ENCODE data around the gene MRPS23. TPM values are rescaled to one million over a fixed set of nuclear protein-coding genes. Genes with fewer than 3 reads are reported as not detected.

Gene MRPS23
- polyA plus RNA-seq, 1 donor from 2014 or later, result 80.5 TPM

GRCh38 chr17:57871863-57872262 lies 22.0 kb upstream of the MRPS23 start:
- Histone ChIP-seq H3K27me3 (ENCODE audit: insufficient read depth, low read depth, low read length) (no peaks in the 10 kb centered on the region), H4K20me1 (ENCODE audit: insufficient read depth) (no peaks in the 10 kb centered on the region), H3F3A (ENCODE audit: insufficient read depth, low read length, poor library complexity, severe bottlenecking) (no peaks in the 10 kb centered on the region), H2AFZ (ENCODE audit: low read depth, low read length) (no peak overlapping the region), H3K9me3 (ENCODE audit: low read length) (no peaks in the 10 kb centered on the region), H3K9ac (ENCODE audit: low read length) (no peak overlapping the region), H3K27ac (ENCODE audit: low read length) (no peak overlapping the region), H3K4me3 (ENCODE audit: low read length) (no peak overlapping the region), H3K79me2 (replicated peaks; ENCODE audit: insufficient read depth, low read length) (no peaks in the 10 kb centered on the region), H3K36me3 (ENCODE audit: insufficient read depth, low read length) (no peaks in the 10 kb centered on the region), H3K4me2 (ENCODE audit: low read length) (no peak overlapping the region), H3K9me2 (ENCODE audit: insufficient read depth, low read length) (no peaks in the 10 kb centered on the region)
- TF ChIP-seq SMC3 (conservative IDR thresholded peaks at IDR 0.05; ENCODE audit: poor library complexity) (no peak), RAD21 (conservative IDR thresholded peaks at IDR 0.05) (no peak), TAF1 (IDR thresholded peaks at IDR 0.05; ENCODE audit: low read depth) (no peak), EP300 (conservative IDR thresholded peaks at IDR 0.05; ENCODE audit: poor library complexity, severe bottlenecking) (no peak), MXI1 (conservative IDR thresholded peaks at IDR 0.05; ENCODE audit: poor library complexity, severe bottlenecking) (no peak), CTCF (IDR thresholded peaks at IDR 0.05; ENCODE audit: poor library complexity, severe bottlenecking) (no peak), EZH2 (IDR thresholded peaks at IDR 0.05; ENCODE audit: borderline replicate concordance, insufficient read depth, low read length, poor library complexity, severe bottlenecking) (no peak)

- Histone ChIP-seq H4K20me1 (ENCODE audit: insufficient read depth) (no peaks in the 10 kb centered on the region), H3K27me3 (ENCODE audit: insufficient read depth, low read depth, low read length) (no peaks in the 10 kb centered on the region), H3K36me3 (ENCODE audit: insufficient read depth, low read length) (no peaks in the 10 kb centered on the region), H3K9me3 (ENCODE audit: low read length) (no peaks in the 10 kb centered on the region), H3K27ac (ENCODE audit: low read length) (no peak overlapping the region), H3K4me2 (ENCODE audit: low read length) (no peak overlapping the region), H3K9me2 (ENCODE audit: insufficient read depth, low read length) (no peaks in the 10 kb centered on the region), H3K79me2 (replicated peaks; ENCODE audit: insufficient read depth, low read length) (no peaks in the 10 kb centered on the region), H3K9ac (ENCODE audit: low read length) (no peak overlapping the region), H3F3A (ENCODE audit: insufficient read depth, low read length, poor library complexity, severe bottlenecking) (no peaks in the 10 kb centered on the region), H2AFZ (ENCODE audit: low read depth, low read length) (no peak overlapping the region), H3K4me3 (ENCODE audit: low read length) (no peak overlapping the region)
- TF ChIP-seq SMC3 (conservative IDR thresholded peaks at IDR 0.05; ENCODE audit: poor library complexity) (no peak), TAF1 (IDR thresholded peaks at IDR 0.05; ENCODE audit: low read depth) (no peak), CTCF (IDR thresholded peaks at IDR 0.05; ENCODE audit: poor library complexity, severe bottlenecking) (no peak), POLR2AphosphoS5 (IDR thresholded peaks at IDR 0.05) (no peak), EP300 (conservative IDR thresholded peaks at IDR 0.05; ENCODE audit: poor library complexity, severe bottlenecking) (no peak), MXI1 (conservative IDR thresholded peaks at IDR 0.05; ENCODE audit: poor library complexity, severe bottlenecking) (no peak), REST (IDR thresholded peaks at IDR 0.05; ENCODE audit: borderline replicate concordance) (no peak), EZH2 (IDR thresholded peaks at IDR 0.05; ENCODE audit: borderline replicate concordance, insufficient read depth, low read length, poor library complexity, severe bottlenecking) (no peak), RAD21 (conservative IDR thresholded peaks at IDR 0.05) (no peak)
Measured at GRCh38 chr17:57871155-57871554, 21.3 kb upstream of the MRPS23 start.
